Glutamatergic neuron (in vitro differentiated cells): ENCODE data around the gene PYM1. TPM values are rescaled to one million over a fixed set of nuclear protein-coding genes. Genes with fewer than 3 reads are reported as not detected.
A peak's percentile ranks its signal among the peaks of the same experiment; 100 is the strongest.
"Not testable (repeated sequence)": the region's sequence is repeated elsewhere in the genome, so short reads cannot be mapped to it uniquely, and the experiment has no call there.

ENCODE experiments used
- DNase-seq: peaks from one replicate; pipeline ENCODE4 v3.0.0; 2022
- H3K27ac Mint-ChIP-seq: one replicate; pipeline ENCODE4 v1.8.0; 2020; ENCODE audit warnings: mild to moderate bottlenecking, mixed read lengths, inconsistent platforms; ENCODE audit not compliant: unreplicated experiment
- H3K27me3 Mint-ChIP-seq: one replicate; pipeline ENCODE4 v1.8.0; 2020; ENCODE audit warnings: mild to moderate bottlenecking, moderate library complexity, mixed read lengths, inconsistent platforms; ENCODE audit not compliant: unreplicated experiment
- H3K36me3 Mint-ChIP-seq: one replicate; pipeline ENCODE4 v1.8.0; 2020; ENCODE audit warnings: mild to moderate bottlenecking, mixed read lengths, inconsistent platforms; ENCODE audit not compliant: unreplicated experiment
- H3K4me1 Mint-ChIP-seq: one replicate; pipeline ENCODE4 v1.8.0; 2020; ENCODE audit warnings: mild to moderate bottlenecking, low read depth, mixed read lengths, inconsistent platforms; ENCODE audit not compliant: unreplicated experiment
- H3K4me3 Mint-ChIP-seq: one replicate; pipeline ENCODE4 v1.8.0; 2020; ENCODE audit warnings: mild to moderate bottlenecking, mixed read lengths, inconsistent platforms; ENCODE audit not compliant: unreplicated experiment
- H3K9me3 Mint-ChIP-seq: one replicate; pipeline ENCODE4 v1.8.0; 2020; ENCODE audit warnings: mild to moderate bottlenecking, moderate library complexity, mixed read lengths, inconsistent platforms; ENCODE audit not compliant: unreplicated experiment
- CTCF ChIP-seq: fragments of 200-600 bp; sonication (generic); IDR thresholded peaks from one replicate; pipeline ENCODE4 v1.5.0; 2021; ENCODE audit not compliant: partially characterized antibody, unreplicated experiment
- total RNA-seq: library from RNA; stranded (reverse); fragmentation: NEBNext Ultra II Directional; extraction: Animal tissue kit (Norgen Biotek cat#: 25700); gene quantifications from one replicate; pipeline ENCODE4 v1.2.1, GENCODE V29; 2021; ENCODE audit not compliant: unreplicated experiment

The PYM1 gene
- total RNA-seq, 1 donor from 2014 or later = 55.3 TPM

DNA sequence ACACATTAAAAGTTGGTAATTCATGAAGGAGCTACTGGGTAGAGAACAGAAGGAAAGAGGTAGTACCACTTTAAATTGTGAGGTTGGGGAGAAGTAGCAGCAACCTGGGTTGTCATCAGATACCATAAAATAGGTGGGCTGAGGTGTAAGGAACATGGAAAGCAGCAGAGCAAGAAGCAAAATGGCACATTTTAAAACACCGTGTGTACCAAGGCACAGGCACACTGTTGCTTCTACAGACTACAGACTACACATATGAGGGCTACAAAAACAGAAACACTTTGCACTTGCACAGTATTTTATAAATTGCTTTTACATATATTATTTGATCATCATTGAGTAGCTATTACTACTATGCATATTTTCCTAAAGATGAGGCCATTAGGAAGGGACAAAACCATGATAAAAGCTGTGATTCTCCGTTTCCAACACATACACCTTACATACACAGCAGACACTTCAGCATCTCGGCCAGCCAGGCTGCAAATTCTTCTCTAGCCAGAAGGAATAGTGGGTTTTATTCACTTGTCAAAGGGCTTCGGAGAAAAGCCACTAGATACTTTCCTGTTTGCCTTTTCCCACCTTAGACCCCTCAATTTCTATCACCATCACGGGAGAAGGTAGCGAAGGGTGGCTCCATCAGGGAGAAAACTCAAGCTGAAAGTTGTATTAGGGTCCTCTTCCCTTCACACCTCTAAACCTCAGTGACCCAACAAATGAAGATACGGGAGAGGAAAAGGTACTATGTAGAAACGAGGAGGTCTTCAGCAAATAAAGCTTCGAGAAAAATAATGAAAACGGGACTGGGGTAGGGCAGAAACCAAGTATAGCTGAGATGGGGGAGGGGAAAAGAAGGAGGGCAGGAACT lies 1.6 kb downstream of the PYM1 start:
- Mint-ChIP-seq H3K4me3 (peak overlapping the region; percentile 98), H3K4me1 (peaks cover 23% of the 10 kb centered on the region), H3K9me3 (peaks cover 10% of the 10 kb centered on the region), H3K36me3 (no peaks in the 10 kb centered on the region), H3K27ac (peak overlapping the region; percentile 94), H3K27me3 (peaks cover 9% of the 10 kb centered on the region)
- no peak for DNase-seq
- no peak for TF ChIP-seq CTCF

GRCh38 chr12:55925371-55925770 lies 2.3 kb downstream of the PYM1 start:
- Mint-ChIP-seq H3K4me3 (peak overlapping the region; percentile 98), H3K36me3 (no peaks in the 10 kb centered on the region), H3K27me3 (peaks cover 9% of the 10 kb centered on the region), H3K4me1 (peaks cover 16% of the 10 kb centered on the region), H3K9me3 (peaks cover 10% of the 10 kb centered on the region), H3K27ac (peak overlapping the region; percentile 28)
- no peak for DNase-seq
- TF ChIP-seq CTCF = no peak

- not testable (repeated sequence) for H3K27me3 Mint-ChIP-seq, H3K27ac Mint-ChIP-seq, H3K9me3 Mint-ChIP-seq, H3K4me3 Mint-ChIP-seq, DNase-seq, H3K36me3 Mint-ChIP-seq
- H3K4me1 Mint-ChIP-seq = peaks cover 15% of the 10 kb centered on the region
Observed at GRCh38 chr12:55923648-55924047, 4.0 kb downstream of the PYM1 start.

- Mint-ChIP-seq H3K4me3 (no peak overlapping the region), H3K27ac (no peak overlapping the region), H3K4me1 (peaks cover 15% of the 10 kb centered on the region), H3K27me3 (peaks cover 2% of the 10 kb centered on the region), H3K9me3 (peaks cover 4% of the 10 kb centered on the region), H3K36me3 (no peaks in the 10 kb centered on the region)
- DNase-seq = no peak
- TF ChIP-seq CTCF = no peak
Observed at GRCh38 chr12:55922126-55922525, 5.6 kb downstream of the PYM1 start.

DNA sequence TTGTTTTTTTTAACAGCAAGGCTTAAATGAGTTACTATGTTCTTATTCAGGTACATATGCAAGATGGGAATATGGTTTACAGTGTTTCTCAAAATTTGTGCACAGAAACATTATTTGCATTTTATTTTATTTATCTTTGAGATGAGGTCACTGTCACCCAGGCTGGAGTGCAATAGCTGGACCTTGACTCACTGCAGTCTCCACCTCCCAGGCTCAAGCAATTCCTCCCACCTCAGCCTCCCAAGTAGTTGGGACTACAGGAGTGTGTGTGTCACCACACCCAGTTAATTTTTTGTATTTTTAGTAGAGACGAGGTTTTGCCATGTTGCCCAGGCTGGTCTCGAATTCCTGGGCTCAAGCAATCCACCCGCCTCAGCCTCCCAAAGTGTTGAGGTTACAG lies 8.7 kb downstream of the PYM1 start:
- not testable (repeated sequence) for H3K4me1 Mint-ChIP-seq, H3K27ac Mint-ChIP-seq, H3K27me3 Mint-ChIP-seq, DNase-seq, H3K4me3 Mint-ChIP-seq, H3K36me3 Mint-ChIP-seq, H3K9me3 Mint-ChIP-seq

GRCh38 chr12:55915482-55915859 lies 12.2 kb downstream of the PYM1 start:
- Mint-ChIP-seq H3K27ac (no peak overlapping the region), H3K27me3 (peaks cover 4% of the 10 kb centered on the region), H3K36me3 (no peaks in the 10 kb centered on the region), H3K4me1 (no peaks in the 10 kb centered on the region), H3K4me3 (no peak overlapping the region), H3K9me3 (no peaks in the 10 kb centered on the region)
- TF ChIP-seq CTCF = no peak
- DNase-seq = no peak
